Prostate gland (tissue), 2 donors: Measurements from ENCODE around the gene PRDM11.

Experiments used
- CTCF ChIP-seq, 4 experiments: fragments of 200-600 bp in 2 of 4; fragments of 450-650 bp in 2 of 4; sonication (generic) in 2 of 4; IDR thresholded peaks; 1 replicate in 3 of 4; 2 replicates in 1 of 4; pipeline ENCODE4 v1.5.1; 2016 to 2019; ENCODE audit warnings: antibody characterized with exemption in 4 of 4, mild to moderate bottlenecking in 2 of 4, moderate library complexity in 2 of 4
- POLR2A ChIP-seq: fragments of 450-650 bp; IDR thresholded peaks from one replicate; pipeline ENCODE4 v1.6.1; 2016; ENCODE audit warnings: antibody characterized with exemption, mild to moderate bottlenecking
- POLR2AphosphoS5 ChIP-seq: sonication (generic); formaldehyde crosslinking; IDR thresholded peaks from one replicate; pipeline ENCODE4 v1.6.1; 2017; ENCODE audit warnings: antibody characterized with exemption

GRCh38 chr11:45219411-45219810 lies 73.0 kb downstream of the PRDM11 start:
- TF ChIP-seq CTCF (IDR thresholded peaks at IDR 0.05) (no peak), POLR2AphosphoS5 (no peak), POLR2A (no peak)
